Effector memory CD8-positive, alpha-beta T cell (primary cell): Measurements from ENCODE around the gene KRTCAP2.
A peak's percentile ranks its signal among the peaks of the same experiment; 100 is the strongest.
"Not testable (repeated sequence)": the region's sequence is repeated elsewhere in the genome, so short reads cannot be mapped to it uniquely, and the experiment has no call there.

ENCODE experiments used
- ATAC-seq: fragments of 150-1000 bp; cut with Tn5 transposase; replicated peaks from 2 replicates; pipeline ENCODE4 v1.10.0; 2021; ENCODE audit warnings: mild to moderate bottlenecking, moderate library complexity
- DNase-seq, 3 experiments: peaks; one replicate each; pipeline ENCODE4 v3.0.0; 2021
- H3K27ac Mint-ChIP-seq, 2 donors: one replicate each; pipeline ENCODE4 v1.8.0; 2022; ENCODE audit warnings: mild to moderate bottlenecking in 2 of 2, mixed read lengths in 2 of 2, moderate library complexity in 2 of 2
- H3K27me3 Mint-ChIP-seq, 2 donors: one replicate each; pipeline ENCODE4 v1.8.0; 2022; ENCODE audit warnings: mixed read lengths in 2 of 2
- H3K36me3 Mint-ChIP-seq: one replicate; pipeline ENCODE4 v1.8.0; 2022; ENCODE audit warnings: mild to moderate bottlenecking, moderate library complexity, mixed read lengths; ENCODE audit not compliant: insufficient read depth
- H3K4me1 Mint-ChIP-seq, 2 donors: one replicate each; pipeline ENCODE4 v1.8.0; 2022; ENCODE audit warnings: low read depth in 2 of 2, mixed read lengths in 2 of 2
- H3K4me3 Mint-ChIP-seq, 2 donors: one replicate each; pipeline ENCODE4 v1.8.0; 2022; ENCODE audit warnings: mild to moderate bottlenecking in 2 of 2, mixed read lengths in 2 of 2, moderate library complexity in 2 of 2
- H3K9me3 Mint-ChIP-seq, 2 donors: one replicate each; pipeline ENCODE4 v1.8.0; 2022; ENCODE audit warnings: mixed read lengths in 2 of 2

KRTCAP2 gene

DNA sequence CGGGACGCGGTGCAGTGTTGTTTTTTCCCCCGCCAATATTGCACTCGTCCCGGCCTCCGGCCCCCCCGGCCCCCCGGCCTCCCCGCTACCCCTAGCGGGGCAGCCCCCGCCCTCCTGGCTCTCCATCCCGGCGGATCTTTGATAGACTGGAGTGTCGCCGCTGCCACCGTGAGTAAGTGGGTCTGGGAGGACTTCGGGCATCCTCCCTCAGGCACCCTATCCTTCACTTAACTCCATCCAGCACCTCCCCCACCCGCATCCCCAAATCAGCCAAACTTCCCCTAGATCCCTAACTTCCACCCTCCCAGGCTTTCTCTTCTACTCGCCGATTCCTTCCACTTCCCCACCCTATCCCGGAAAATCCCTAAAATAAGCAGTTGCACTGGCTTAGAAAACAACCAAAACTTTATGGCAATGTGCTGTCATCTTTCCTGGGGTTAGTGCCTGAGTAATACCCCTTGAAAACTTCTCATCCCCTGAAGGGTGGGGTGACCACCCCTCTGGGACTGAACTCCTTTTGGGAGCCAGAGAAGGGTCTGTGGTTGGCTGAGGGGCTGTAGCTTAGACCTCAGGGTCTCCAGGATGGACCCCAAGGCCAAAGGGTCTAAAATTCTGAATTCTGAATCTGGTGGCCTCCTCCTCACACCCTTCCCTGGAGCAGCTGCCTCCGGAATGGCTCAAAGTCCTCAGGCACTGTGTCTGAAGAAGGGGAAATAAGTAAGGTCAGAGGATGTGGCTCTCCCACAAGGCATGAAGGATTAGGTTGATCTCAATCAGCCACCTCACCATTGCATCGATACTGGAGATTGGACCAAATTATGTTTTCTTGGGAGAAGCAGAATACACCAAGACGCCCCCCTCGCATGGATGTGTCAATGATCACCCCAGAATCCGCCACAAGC is 22.3 kb upstream of the KRTCAP2 start:
- H3K36me3 Mint-ChIP-seq, result peaks cover 28% of the 10 kb centered on the region
- H3K27me3 Mint-ChIP-seq, result no peaks in the 10 kb centered on the region
- peak overlapping the region; percentile 98 for H3K27ac Mint-ChIP-seq
- H3K4me3 Mint-ChIP-seq, result peak overlapping the region; percentile 92
- ATAC-seq, result no peak
- DNase-seq, result no peak
- peaks cover 23 to 27% of the 10 kb centered on the region in 2 donors for H3K4me1 Mint-ChIP-seq
- no peaks in the 10 kb centered on the region for H3K9me3 Mint-ChIP-seq

DNA sequence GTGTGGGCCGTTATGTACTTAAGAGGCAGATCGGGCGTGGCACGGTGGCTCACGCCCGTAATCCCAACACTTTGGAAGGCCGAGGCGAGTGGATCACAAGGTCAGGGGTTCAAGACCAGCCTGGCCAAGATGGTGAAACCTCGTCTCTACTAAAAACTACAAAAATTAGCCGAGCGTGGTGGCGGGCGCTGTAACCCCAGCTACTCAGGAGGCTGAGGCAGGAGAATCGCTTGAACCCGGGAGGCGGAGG is 20.8 kb upstream of the KRTCAP2 start:
- Mint-ChIP-seq H3K4me1 (peaks cover 23 to 27% of the 10 kb centered on the region in 2 donors), H3K36me3 (peaks cover 22% of the 10 kb centered on the region), H3K4me3 (peak overlapping the region; percentile 92), H3K27ac (peak overlapping the region; percentile 98)
- H3K27me3 Mint-ChIP-seq, DNase-seq, ATAC-seq, H3K9me3 Mint-ChIP-seq: not testable (repeated sequence)

DNA sequence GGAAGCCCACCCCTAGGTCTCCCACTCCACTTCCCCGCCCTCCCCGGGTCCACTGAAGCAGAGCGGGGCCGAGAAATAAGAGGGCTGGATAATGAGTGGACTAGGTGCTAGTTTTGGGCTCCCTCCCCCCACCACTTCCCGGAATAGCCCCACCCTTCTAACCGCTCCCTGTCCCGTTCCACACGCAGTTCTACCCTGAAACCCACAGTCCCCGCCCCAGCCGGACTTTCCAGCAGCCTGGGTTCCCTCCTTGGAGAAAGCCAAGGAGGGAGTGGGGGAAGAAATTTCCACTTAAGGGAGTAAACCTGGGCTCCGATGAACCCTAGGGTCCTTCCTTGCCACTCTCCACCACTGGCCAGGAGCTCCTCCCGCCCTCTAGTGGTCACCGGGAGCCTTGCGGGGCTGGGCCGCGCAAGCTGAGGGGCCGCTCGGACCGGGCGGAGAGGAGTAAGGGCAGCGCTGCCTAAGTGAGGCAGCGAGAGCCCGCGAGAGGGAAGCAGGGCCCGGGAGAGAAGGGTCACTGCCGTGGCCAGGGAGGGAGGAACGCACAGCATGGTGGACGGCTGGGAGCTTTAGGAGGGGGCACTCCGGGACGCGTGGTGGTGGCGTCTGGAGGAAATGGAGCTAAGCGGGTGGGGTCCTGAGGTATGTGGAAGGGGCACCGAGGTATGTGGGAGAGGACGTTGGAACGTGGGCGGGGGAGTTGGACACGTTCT is 20.3 kb upstream of the KRTCAP2 start:
- peak; percentile 63 to 69 (median 69) for DNase-seq

DNA sequence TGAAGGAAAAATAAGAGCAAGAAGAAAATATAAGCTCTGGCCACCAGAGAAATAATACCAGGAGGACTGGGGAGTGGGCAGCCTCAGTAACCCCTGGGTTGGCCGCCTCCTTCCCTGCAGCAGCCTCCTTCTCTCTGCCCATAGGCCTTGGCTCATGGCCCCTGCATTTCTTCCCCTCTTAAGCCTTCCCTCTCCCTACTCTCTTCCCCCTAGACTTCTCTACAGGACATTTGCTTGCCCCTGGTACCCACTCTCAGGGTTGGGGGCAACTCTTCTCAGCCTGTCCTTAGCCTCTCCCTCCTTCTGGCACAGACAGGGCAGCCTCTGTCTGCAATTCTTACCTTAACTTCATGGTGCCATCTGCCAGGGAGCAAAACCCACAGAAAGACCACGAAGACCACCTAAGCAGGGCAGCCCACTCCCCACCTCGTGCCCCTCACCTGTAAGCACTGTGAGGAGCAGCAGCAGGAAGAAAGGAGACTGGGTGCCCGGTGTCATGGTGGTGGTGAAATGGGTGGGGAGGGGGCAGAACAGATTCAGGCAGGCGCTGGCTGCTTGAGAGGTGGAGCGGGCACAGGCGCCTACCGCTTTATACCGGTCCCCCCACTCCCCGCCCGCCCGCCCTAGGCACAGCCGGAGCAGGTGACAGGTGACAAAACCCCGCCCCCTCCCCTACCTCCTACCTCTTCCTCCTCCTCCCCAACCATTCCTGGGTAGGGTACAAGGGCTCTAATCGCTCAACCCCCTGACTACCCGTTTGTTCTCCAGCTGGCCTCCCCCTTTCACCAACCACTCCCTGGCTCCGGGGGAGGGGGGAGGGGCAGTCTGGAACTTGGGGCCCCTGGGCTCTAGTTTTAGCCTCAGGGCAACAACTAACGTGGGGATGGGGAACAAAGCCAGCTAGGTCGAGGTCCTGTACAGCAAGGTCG is 19.5 kb upstream of the KRTCAP2 start:
- Mint-ChIP-seq H3K4me3 (peak overlapping the region; percentile 92), H3K36me3 (peaks cover 30% of the 10 kb centered on the region), H3K27me3 (no peaks in the 10 kb centered on the region), H3K4me1 (peaks cover 25 to 31% of the 10 kb centered on the region in 2 donors), H3K27ac (peak overlapping the region; percentile 98), H3K9me3 (no peaks in the 10 kb centered on the region)
- DNase-seq (no peak), ATAC-seq (no peak)

More for the DNA sequence above, 20.3 kb upstream of the KRTCAP2 start:
- Mint-ChIP-seq H3K4me1 (peaks cover 23 to 27% of the 10 kb centered on the region in 2 donors), H3K27ac (peak overlapping the region; percentile 98), H3K36me3 (peaks cover 22% of the 10 kb centered on the region), H3K9me3 (no peaks in the 10 kb centered on the region), H3K4me3 (peak overlapping the region; percentile 92), H3K27me3 (no peaks in the 10 kb centered on the region)
- ATAC-seq, result peak; percentile 22

DNA sequence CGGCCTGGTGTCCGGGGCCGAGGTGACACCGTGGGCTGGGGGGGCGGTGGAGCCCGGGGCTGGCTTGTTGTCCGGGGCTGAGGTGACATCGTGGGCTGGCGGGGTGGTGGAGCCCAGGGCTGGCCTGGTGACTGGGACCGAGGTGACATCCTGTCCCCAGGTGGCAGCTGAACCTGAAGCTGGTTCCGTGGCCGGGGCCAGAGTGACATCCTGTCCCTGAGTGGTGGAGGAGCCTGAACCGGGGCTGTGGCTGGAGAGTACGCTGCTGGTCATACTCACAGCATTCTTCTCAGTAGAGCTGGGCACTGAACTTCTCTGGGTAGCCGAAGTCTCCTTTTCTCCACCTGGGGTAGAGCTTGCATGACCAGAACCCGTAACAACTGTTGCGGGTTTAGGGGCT is 18.8 kb upstream of the KRTCAP2 start:
- ATAC-seq, result no peak
- no peak for DNase-seq
- Mint-ChIP-seq H3K27ac (peak overlapping the region; percentile 38 to 98), H3K36me3 (peaks cover 30% of the 10 kb centered on the region), H3K4me1 (peaks cover 25 to 31% of the 10 kb centered on the region in 2 donors), H3K9me3 (no peaks in the 10 kb centered on the region), H3K27me3 (no peaks in the 10 kb centered on the region), H3K4me3 (peak overlapping the region; percentile 92)

DNA sequence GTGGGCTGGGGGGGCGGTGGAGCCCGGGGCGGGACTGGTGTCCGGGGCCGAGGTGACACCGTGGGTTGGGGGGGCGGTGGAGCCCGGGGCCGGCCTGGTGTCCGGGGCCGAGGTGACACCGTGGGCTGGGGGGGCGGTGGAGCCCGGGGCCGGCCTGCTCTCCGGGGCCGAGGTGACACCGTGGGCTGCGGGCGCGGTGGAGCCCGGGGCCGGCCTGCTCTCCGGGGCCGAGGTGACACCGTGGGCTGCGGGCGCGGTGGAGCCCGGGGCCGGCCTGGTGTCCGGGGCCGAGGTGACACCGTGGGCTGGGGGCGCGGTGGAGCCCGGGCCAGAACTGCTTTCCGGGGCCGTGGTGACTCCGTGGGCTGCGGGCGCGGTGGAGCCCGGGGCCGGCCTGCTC is 16.8 kb upstream of the KRTCAP2 start:
- not testable (repeated sequence) for DNase-seq, H3K27me3 Mint-ChIP-seq, H3K27ac Mint-ChIP-seq, ATAC-seq, H3K4me3 Mint-ChIP-seq, H3K9me3 Mint-ChIP-seq
- Mint-ChIP-seq H3K4me1 (peaks cover 21 to 26% of the 10 kb centered on the region in 2 donors), H3K36me3 (peaks cover 23% of the 10 kb centered on the region)

DNA sequence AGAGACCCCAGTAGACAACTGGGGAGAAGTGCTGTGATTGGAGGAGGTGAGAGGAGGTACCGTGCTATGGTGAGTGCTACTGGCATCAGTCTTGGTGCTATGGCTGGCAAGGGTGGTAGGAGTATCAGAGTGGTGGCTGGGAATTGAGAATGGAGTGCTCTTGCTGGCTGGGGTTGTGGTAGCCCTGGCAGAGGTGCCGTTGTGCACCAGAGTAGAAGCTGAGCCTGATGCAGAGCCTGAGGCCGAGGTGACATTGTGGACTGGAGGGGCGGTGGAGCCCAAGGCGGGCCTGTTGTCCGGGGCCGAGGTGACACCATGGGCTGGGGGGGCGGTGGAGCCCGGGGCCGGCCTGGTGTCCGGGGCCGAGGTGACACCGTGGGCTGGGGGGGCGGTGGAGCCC is 15.2 kb upstream of the KRTCAP2 start:
- peaks cover 8 to 13% of the 10 kb centered on the region in 2 donors for H3K4me1 Mint-ChIP-seq
- peak overlapping the region; percentile 2 to 13 for H3K4me3 Mint-ChIP-seq
- peaks cover 15% of the 10 kb centered on the region for H3K36me3 Mint-ChIP-seq
- DNase-seq (no peak), ATAC-seq (no peak)
- H3K9me3 Mint-ChIP-seq, result no peaks in the 10 kb centered on the region
- peak overlapping the region in 1 of 2 donors; percentile 16 for H3K27ac Mint-ChIP-seq
- H3K27me3 Mint-ChIP-seq, result no peaks in the 10 kb centered on the region

DNA sequence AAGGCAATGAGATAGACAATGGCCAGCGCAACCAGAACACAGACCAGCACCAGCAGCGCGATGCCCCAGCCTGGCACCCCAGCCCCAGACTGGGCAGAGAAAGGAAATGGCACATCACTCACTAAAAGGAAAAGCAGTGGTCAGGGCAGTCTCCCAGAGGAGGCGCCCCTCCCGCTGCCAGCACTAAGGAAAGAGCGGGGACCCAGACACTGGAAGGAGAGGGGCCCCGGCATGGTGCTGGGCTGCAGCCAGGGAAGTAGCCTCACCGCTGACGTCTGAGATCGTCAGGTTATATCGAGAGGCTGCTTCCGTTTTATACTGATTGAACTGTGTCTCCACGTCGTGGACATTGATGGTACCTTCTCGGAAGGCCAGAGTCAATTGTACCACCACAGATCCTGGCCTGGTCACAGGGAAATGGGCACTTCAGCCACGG is 14.4 kb upstream of the KRTCAP2 start:
- Mint-ChIP-seq H3K4me1 (peaks cover 6 to 7% of the 10 kb centered on the region in 2 donors), H3K9me3 (no peaks in the 10 kb centered on the region), H3K27me3 (no peaks in the 10 kb centered on the region), H3K36me3 (peaks cover 18% of the 10 kb centered on the region), H3K4me3 (no peak overlapping the region), H3K27ac (no peak overlapping the region)
- DNase-seq (no peak), ATAC-seq (no peak)

DNA sequence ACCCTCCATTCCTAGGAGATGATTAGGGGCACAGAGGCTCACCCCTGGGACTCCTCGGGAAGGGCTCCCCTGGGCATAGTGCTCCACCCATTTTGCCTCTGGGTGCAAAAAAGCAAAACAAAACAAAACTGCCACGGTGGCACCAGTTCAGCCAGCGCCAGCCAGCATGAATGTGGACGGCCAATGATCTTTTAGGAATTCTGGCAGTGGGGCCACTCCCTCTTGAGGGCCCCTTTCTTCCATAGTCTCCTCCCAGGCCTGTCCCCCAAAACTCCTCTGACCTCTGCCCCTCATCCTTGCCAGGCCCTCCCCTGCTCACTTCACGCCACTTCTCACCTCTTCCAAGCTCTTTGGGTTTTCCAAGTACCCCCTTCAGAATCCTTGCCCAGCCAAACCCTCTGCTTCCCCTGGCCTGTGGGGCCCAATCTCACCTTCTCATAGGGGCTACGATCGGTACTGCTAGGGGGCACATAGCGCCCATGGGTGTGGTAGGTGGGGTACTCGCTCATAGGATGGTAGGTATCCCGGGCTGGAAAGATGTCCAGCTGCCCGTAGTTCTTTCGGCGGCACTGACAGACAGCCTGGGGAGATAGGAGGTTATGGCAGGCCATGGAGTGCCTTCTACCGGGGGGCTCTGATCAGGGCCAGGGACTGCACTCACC is 13.8 kb upstream of the KRTCAP2 start:
- ATAC-seq, result no peak

DNA sequence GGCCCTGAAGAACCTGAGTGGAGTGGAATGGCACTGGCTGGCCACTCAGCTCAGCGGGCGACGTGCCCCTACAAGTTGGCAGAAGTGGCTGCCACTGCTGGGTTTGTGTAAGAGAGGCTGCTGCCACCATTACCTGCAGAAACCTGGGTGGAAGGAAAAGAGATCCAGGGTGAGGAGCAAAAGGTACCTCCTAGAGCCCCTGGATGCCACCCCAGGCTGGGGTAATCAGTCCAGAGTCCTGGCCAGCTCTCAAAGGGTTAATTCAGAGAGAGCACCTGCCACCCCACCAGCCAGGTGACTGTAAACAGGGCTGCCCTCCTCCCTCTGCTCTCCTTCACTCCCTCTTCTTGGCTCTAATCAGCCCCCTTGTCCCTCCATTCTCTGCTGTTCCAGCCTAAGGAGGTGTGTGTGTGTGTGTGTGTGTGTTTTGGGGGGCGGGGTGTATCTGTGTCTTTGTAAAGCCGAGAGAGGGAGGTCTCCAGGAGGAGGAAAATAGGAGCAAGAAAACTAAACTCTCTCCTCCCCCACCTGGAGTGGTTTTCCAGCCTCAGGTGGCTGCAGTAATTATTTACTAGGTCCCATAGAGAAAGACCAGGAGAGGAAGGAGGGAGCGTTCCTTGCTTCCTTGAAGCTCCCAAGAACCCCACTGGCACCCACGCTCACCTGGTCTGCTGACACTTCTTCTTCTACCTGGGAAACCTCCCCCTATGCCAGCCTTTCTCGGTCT is 13.1 kb upstream of the KRTCAP2 start:
- Mint-ChIP-seq H3K4me1 (peaks cover 2 to 4% of the 10 kb centered on the region in 2 donors), H3K4me3 (no peak overlapping the region), H3K36me3 (peaks cover 18% of the 10 kb centered on the region), H3K27me3 (no peaks in the 10 kb centered on the region), H3K27ac (no peak overlapping the region), H3K9me3 (no peaks in the 10 kb centered on the region)
- ATAC-seq (no peak), DNase-seq (no peak)

More for the DNA sequence above, 13.8 kb upstream of the KRTCAP2 start:
- Mint-ChIP-seq H3K27ac (no peak overlapping the region), H3K27me3 (no peaks in the 10 kb centered on the region), H3K4me3 (no peak overlapping the region), H3K4me1 (peaks cover 2 to 4% of the 10 kb centered on the region in 2 donors), H3K9me3 (no peaks in the 10 kb centered on the region), H3K36me3 (peaks cover 18% of the 10 kb centered on the region)
- no peak for DNase-seq

DNA sequence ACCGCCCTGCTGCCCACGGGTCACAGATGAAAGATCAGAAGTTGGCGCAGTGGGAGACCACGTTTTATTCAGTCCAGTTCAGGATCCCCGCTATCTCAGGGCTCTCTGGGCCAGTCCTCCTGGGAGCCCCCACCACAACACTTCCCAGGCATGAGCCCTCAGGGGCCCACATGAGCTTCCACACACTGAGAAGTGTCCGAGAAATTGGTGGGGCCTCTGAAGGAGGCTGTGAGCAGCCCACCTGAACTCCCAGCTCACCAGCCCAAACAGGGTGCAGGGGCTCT is 12.6 kb upstream of the KRTCAP2 start:
- Mint-ChIP-seq H3K36me3 (peaks cover 18% of the 10 kb centered on the region), H3K27ac (no peak overlapping the region), H3K4me3 (no peak overlapping the region), H3K4me1 (peaks cover 2 to 4% of the 10 kb centered on the region in 2 donors), H3K27me3 (no peaks in the 10 kb centered on the region), H3K9me3 (no peaks in the 10 kb centered on the region)
- DNase-seq, result no peak
- ATAC-seq, result no peak
